Ecto neural progenitor cell (in vitro differentiated cells): ENCODE measurements around the gene CENATAC.
"Not testable (repeated sequence)": the region's sequence is repeated elsewhere in the genome, so short reads cannot be mapped to it uniquely, and the experiment has no call there.

Experiments used
- DNase-seq: peaks from one replicate; pipeline ENCODE4 v3.0.0-alpha.2; 2018; ENCODE audit warnings: low spot score

Gene CENATAC

DNA sequence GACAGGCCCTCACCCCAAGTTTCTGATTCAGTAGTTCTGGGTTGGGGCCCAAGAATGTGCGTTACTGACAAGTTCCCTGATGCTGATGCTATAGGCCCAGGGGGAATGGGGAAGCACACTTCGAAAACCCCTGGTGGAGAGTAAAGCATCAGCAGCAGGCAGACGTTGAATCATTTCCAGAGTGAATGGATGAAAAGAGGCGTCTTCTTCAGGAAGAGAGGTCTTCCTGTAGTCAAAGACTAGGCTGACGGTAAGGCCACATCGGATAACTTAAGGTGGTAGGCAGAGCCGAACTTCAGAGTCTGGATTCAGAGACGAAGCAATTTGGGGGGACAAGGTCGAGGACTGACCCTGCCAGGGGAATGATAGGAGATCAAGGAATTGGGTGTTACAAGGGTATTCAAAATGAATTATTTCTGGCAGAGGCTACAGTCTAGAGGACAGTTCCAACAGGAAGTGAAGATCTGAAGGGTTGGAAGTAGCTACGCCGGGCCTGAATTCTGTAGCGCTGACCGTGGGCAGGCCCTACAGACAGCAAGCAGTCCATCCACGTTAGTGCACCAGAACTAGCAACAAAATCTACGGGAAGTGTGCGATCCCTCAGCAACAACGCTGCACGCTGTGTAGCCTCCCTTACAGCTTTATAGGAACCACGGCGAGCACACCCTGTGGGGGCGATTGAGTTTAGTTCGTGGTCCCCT lies 862 bp upstream of the CENATAC start:
- DNase-seq: no peak

DNA sequence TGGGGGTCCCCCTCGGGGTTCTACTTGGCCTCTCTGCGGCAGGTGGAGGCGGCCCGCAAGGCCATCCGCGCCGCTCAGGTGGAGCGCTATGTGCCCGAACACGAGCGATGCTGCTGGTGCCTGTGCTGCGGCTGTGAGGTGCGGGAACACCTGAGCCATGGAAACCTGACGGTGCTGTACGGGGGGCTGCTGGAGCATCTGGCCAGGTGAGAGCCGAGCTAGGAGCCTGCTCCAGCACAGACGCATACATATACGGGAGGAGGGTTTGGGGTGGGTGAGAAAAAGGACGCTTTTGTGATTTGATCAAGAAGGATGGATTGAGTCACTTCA lies 415 bp downstream of the CENATAC start:
- no peak for DNase-seq

DNA sequence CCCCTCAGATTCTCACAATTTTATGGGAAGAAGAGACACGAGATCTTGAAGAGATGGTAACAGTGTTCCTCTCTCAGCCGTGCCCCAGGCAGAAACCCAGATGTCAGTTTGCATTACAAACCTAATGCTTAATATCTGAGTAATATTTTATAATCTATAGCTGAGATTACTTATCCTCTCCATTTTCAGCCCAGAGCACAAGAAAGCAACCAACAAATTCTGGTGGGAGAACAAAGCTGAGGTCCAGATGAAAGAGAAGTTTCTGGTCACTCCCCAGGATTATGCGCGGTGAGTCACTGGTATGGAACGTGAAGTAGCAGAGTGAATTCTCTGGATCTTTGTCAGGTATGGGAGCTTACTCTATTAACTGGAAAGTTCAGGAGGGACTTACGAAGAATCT lies 884 bp downstream of the CENATAC start:
- no peak for DNase-seq

DNA sequence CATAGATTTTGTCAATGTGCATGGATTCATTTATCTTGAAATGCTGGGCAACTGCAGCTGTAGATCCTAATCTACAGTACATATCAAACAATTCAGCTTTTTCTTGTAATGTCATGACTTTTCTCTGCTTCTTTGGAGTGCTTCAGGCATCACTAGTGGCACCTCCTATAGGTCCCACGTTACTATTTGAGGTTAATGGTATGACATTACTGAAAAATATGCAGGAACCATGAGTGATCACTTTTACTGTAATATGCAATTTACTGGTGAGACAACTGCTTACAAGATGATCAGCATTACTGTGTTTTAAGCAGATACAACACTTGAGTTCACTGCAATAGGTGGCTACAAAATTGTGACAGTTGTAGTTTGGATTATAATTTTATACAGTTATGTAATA lies 3.0 kb downstream of the CENATAC start:
- DNase-seq: no peak

DNA sequence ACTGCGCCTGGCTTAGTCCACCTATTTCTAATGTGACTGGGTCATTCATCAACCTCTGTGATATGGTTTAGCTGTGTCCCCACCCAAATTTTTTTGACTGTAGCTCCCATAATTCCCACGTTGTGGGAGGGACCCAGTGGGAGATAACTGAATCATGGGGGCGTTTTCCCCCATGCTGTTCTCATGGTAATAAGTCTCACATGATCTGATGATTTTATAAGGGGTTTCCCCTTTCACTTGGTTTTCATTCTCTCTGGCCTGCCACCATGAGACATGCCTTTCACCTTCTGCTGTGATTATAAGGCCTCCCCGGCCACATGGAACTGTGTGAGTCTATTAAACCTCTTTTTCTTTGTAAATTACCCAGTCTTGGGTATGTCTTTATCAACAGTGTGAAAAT lies 8.7 kb downstream of the CENATAC start:
- no peak for DNase-seq

DNA sequence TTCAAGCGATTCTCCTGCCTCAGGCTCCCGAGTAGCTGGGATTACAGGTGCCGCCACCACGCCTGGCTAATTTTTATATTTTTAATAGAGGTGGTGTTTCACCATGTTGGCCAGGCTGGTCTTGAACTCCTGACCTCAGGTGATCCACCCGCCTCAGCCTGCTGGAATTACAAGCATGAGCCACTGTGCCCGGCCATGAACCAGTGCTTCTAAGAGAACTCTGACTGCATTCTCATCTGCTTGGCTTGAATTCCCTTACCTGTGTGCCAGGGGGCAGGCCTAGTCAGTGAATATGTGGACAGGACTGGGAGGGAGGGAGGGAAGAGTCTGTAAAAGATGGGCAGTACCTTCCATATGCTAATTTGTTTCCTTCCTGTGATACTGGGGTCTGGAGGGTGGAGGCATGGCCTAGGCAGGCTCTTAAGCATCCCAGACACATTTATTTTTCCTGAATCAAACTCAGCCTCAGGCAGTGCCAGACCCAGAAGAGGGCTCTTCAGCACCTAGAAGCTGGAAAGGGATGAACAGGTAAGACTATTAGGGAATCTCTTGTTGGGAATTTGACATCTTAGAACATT lies 13.6 kb downstream of the CENATAC start:
- no peak for DNase-seq

DNA sequence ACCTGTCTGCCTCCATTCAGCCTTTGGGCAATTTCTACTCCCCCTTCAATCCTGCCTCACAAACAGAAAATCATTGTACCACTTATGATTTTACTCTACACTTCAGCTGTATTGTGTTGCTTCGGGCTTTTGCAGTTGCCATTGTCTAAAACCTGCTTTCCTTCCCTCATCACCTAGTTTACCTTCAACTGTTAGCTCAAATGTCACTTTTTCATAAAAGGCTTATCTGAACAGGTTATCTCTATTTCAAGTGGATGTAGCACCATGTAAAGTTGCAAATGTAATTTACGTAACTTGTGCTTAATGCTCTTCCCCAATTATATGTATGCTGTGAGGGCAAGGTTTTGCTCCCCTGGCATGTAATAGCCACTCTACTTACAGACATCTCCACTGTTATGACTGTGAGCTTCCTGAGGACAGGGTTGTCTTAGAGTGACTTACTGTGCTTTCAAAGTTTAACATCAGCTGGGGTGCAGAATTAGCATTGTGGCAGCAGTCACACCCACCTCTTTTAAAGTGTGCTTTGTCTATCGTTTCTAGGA lies 14.8 kb downstream of the CENATAC start:
- no peak for DNase-seq

DNA sequence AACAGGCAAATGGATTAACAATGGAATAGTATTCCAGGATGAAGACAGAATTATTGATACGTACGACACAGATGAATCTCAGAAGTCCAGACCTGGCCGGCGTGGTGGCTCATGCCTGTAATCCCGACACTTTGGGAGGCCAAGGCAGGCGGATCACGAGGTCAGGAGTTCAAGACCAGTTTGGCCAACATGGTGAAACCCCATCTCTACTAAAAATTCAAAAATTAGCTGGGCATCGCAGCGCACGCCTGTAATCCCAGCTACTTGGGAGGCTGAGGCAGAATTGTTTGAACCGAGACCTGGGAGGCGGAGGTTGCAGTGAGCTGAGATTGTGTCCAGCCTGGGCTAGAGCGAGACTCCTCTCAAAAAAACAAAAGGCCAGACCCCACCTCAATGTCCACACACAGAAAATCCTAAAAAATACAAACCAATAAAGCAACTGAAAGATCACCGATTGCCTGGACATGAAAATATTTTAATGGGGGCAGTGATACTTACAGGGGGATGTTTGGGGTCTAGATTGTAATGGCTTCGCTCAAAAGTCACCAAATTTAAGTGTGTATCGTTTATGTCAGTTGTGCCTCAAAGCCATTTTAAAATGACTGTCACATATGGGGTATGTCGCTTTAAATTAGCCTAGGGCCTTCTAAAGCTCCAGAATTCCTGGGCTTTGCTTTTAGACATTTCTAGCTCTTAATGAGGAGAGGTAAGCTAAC lies 16.4 kb downstream of the CENATAC start:
- no peak for DNase-seq

DNA sequence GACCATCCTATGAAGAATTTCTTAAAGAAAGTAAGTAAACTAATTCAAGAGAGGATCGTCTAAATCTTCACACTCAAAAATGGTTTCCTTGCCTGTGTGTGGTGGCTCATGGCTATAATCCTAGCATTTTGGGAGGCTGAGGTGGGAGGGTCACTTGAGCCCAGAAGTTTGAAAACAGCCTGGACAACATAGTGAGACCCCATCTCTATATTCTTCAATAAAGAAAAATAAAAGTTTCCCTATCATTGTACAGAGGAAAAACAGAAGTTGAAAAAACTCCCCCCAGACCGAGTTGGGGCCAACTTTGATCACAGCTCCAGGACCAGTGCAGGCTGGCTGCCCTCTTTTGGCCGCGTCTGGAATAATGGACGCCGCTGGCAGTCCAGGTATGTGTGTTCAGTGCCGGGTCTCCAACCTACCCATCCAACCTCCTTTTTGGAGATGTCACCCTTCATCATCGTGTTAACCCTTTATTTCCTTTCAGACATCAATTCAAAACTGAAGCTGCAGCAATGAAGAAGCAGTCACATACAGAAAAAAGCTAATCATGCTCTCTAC lies 17.2 kb downstream of the CENATAC start:
- DNase-seq: no peak

DNA sequence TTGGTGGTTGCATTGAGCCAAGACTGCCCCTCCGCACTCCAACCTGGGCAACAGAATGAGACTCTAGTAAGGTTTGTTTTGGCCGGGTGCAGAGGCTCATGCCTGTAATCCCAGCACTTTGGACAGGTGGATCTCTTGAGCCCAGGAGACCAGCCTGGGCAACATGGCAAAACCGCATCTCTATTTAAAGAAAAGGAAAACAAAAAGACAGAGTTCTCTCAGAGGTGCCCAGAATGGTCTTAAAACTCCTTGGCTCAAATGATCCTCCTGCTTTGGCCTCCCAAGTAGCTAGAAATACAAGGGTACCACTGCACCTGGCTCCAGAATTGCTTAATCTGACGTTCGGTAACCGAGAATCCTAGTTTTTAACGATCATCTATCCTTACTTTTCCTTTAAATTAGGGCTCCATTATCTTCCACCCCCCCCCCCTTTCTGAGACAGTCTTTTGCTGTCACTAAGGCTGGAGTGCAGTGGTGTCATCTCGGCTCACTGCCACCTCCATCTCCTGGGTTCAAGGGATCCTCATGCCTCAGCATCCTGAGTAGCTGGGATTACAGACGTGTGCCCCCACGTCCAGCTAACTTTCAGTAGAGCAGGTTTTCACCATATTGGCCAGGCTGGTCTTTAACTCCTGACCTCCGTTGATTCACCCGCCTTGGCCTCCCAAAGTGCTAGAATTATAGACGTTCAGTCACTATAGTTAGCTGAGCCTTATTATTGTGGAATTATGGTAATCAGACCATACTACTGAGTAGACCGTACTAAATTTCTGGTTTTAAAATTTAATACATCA lies 18.5 kb downstream of the CENATAC start:
- DNase-seq: no peak

DNA sequence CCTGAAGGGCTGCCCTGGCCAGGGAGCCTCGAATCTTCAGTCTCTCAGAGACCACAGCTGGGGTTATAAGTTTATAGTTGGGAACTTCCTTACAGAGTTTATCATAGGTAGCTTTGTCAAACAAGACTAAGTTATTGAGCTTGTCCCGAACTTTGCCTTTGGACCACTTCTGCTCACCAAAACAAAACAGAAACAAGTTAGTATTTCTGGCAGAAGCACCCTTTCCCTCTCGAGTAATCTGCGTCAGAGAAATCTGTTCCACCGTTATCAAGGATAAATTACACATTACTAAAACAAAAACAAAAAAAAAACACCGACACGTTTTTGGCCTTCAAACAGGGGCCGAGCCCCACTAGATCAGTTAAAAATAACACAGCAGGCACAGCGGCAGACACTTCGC lies 19.4 kb downstream of the CENATAC start:
- not testable (repeated sequence) for DNase-seq

DNA sequence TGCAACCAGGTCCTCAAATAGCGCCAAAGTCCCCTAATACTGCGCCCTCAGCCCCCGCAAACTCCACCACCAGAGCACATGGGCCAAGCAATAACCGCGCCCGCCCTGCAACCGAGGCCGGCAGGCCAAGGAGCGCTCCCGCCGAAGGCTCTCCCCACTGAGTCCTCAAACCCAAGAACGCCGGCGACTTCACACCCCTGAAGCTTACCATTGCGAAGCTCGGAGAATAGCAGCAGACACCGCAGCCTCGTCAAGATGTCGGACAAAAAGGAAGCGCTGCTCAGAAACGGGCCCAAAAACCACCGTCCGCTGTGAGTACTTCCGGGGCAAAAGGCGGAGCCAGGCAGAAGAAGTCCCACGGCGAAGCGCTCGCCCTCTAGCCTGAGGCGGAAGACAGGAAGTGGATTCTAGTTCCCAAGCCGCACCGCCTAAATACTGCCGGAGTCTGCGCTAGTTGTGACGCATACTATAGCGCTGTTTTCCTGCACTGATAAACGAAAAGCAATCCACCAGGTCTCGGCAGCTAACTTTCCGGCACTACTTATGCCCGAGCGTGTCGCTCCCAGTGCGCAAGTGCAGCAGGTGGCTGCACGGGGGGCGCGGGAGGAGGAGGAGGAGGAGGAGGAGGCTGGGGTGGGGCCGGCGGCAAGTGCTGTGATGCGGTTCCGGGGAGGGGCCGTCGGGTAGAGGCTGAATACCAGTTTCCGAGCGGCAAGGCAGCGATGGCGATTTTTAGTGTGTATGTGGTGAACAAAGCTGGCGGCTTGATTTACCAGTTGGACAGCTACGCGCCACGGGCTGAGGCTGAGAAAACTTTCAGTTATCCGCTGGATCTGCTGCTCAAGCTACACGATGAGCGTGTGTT lies 20.4 kb downstream of the CENATAC start, which contains the start of the genes RPS25 and TRAPPC4:
Gene RPS25 (minus strand): TSS at position 270 of the 865 bp plus-strand sequence. CDS start 59 bp downstream, at position 211.
Gene TRAPPC4 (plus strand): TSS at position 693 of the 865 bp plus-strand sequence. CDS start 30 bp downstream, at position 723.
- peak; percentile 95 for DNase-seq

DNA sequence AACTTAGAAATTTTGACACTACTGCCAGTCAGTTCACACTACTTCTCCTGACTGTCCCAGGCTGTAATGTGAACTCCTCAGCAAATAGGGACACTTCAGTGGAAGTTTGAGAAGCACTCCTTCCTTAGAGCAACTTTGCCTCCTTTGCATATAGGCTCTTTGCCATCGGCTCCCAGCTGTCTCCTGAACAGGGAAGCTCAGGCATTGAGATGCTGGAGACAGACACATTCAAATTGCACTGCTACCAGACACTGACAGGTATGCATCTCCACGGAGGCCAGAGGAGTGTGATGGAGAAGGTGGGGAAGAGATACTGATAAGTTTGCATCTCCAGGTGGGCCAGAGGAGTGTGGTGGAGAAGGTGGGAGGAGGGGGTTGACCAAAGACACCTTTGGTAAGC lies 22.1 kb downstream of the CENATAC start:
- no peak for DNase-seq

DNA sequence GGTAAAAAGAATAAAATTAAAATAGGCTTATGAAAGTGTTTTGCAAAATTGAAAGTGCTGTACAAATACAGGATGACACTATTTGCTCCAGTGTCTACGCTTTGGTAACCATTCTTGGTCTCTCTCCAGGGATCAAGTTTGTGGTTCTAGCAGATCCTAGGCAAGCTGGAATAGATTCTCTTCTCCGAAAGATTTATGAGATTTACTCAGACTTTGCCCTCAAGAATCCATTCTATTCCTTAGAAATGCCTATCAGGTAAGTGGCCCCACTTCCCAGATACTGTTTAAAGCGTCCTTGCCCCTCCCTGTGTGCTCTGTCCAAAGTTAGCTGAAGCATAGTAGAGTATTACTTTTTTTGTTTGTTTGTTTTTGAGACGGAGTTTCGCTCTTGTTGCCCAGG lies 23.7 kb downstream of the CENATAC start:
- DNase-seq: no peak

DNA sequence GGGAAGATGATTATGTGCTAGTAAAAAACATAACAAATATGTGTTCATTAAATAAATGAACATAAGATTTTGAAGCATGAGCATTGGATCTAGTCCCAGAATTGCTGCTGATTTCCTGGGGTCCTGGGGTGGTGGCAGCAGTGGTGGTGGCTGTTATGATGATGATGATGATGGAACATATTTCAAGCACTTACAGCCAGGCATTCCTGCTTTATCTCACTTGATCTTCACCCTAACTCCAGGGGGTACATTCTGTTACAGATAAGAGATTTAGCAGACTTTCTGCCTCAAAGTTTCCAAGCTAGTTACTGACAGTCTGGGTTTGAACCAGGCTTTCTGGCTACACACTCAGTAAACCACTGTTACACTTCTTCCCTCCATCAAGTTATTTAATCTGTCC lies 25.8 kb downstream of the CENATAC start:
- DNase-seq: no peak

DNA sequence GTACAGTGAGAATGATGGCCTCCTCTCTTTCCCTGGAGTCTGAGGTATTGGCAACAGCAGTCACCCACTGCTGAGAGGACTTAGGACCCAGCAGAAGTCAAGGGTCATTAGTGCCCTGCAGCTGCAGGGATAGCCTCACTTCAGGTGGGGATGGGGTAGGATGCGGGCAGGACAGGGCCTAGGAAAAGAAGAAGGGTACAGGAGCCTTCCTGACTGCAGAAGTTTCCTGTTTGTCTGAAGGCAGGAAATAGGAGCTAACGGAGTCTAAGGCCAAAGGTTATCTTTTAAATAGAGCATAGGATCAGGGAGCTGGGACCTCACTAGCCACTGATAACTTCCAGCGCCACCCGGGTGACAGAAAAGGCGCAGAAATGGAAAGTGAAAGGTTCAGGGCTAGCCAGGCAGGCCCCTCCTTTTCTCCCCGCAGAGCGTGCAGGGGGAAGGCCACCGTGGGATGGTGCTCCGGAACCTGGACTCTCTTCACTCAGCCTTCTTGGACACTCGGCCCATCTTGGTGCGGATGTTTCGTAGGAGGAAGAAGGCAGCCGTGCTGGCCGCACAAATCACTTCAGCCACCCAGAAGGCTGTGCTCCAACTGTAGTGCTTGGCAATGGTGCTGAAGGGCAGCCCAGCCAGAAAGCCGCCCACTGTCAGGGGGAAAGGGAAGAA lies 26.6 kb downstream of the CENATAC start:
- no peak for DNase-seq

DNA sequence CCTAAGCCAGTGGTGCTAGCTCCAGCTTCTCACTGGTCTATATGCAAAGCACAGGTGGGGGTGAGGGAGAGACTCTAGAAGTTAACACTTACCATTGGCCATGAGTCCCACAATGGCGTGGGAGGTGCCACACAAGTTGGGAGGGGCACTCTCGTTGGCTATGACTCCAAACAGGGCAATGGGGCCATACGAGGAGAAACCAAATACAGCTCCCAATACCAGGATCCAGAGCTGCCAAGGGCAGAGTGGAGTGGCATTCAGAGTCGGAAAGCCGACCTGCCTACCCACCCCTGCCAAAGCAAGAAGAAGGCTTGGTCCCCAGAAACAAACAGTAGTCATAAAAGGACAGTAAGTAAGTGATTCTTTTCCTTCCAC lies 27.1 kb downstream of the CENATAC start:
- no peak for DNase-seq

DNA sequence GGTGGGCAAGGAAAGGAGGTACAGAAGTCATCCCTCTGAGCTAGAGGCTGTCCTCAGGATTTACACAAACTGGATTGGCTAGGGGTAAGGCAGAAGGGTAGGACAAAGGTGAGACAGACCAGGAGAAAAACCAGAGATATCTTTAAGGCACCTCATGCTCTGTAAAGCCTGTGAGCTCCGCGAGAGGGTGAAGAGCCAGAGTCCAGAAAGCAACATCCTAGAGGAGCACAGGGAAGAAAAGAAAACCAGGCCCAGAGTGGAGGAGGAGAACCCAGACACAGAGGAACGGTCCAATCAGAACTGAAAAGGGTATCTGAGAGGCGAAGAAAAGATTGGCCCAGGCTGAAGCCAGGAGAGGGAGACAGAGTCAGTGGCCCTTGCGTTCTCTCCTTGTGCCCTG lies 27.6 kb downstream of the CENATAC start:
- DNase-seq: no peak

DNA sequence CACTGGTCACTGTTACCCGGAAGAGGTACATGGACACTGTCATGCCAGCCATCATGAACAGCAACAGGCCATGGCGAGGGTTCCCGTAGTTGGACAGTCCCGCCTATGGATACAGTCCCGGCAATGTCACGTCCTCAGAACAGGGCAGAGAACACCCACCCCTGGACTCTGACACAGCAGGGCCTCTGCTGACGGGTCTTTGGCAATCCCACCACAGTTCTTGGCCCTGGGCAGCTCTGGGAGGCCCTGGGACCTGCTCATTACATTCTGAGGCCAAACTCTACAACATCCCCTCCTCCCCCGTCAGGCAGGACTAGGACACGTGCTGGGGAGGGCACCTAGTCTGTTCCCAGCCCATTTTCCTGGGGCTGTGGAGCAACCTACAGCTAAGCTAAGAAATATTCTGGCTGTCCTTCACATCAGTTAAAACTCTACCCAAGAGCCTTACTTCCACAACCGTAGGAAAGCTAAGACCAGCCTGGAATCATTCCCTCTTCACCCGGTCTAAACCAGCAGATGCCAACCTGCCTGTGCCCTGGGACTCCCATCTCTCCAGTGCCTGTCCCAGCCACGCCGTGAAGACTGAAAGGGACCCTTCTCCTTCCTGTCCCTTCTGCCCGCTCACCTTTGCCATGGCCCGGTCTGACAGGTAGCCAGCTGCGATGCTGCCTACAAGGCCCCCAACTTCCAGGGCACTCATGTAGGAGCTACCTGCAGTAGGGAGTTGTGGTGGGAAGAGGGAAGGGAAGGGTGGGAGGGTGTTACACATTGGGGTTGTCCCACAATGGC lies 28.2 kb downstream of the CENATAC start:
- no peak for DNase-seq

DNA sequence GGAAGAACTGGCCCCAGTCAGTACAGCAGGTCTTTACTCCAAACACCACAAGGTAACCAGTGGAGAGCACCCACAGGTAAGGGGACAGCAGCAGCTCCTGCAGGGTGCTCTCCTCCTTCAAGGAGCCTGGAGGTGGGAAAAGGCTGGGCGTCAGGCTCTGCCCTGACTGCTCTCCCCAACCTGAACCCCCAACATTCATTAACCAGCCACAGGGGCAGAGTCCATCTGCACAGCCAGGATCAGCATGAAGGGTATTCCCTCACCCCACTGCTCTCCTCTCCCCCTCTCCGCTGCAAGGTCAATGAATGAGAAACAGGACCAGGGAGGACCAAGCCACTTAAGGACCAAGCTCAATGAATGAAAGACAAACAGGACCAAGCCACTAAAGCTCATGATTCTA lies 29.0 kb downstream of the CENATAC start:
- no peak for DNase-seq
